K562 (cell line): ENCODE data around the gene SLC66A3. TPM values are rescaled to one million over a fixed set of nuclear protein-coding genes. Genes with fewer than 3 reads are reported as not detected.
A peak's percentile ranks its signal among the peaks of the same experiment; 100 is the strongest.

ENCODE experiments used
- ATF1 ChIP-seq, 2 experiments: fragments of 450-650 bp in 1 of 2; IDR thresholded peaks; 2 replicates each; pipeline ENCODE4 v1.6.1; 2016; ENCODE audit warnings: missing compliant biosample characterization in 1 of 2, missing genetic modification characterization in 1 of 2
- GABPB1 ChIP-seq: sonication (generic); formaldehyde crosslinking; IDR thresholded peaks from 2 replicates; pipeline ENCODE4 v1.8.0; 2022; ENCODE audit warnings: mild to moderate bottlenecking, missing genetic modification reagents
- GTF2A2 ChIP-seq: IDR thresholded peaks from 2 replicates; pipeline ENCODE4 v1.6.1; 2016; ENCODE audit warnings: mild to moderate bottlenecking, missing genetic modification characterization, missing compliant biosample characterization
- GTF2F1 ChIP-seq: IDR thresholded peaks from 2 replicates; pipeline ENCODE4 v1.6.1; 2011; ENCODE audit warnings: low read depth, low read length, improper control_type of control experiment
- HSF4 ChIP-seq: fragments of 250-450 bp; sonication (Bioruptor Pico); IDR thresholded peaks from 2 replicates; pipeline ENCODE4 v2.1.2; 2022; ENCODE audit warnings: mild to moderate bottlenecking, moderate library complexity, borderline replicate concordance
- MCM3 ChIP-seq: fragments of 450-650 bp; IDR thresholded peaks from 2 replicates; pipeline ENCODE4 v1.6.1; 2016
- NONO ChIP-seq, 2 experiments: fragments of 200-400 bp in 1 of 2; fragments of 450-650 bp in 1 of 2; formaldehyde crosslinking in 1 of 2; IDR thresholded peaks; 2 replicates each; pipeline ENCODE4 v1.6.1; 2017; ENCODE audit warnings: low read depth in 2 of 2, mild to moderate bottlenecking in 2 of 2, moderate library complexity in 2 of 2, low read length in 1 of 2
- RBM25 ChIP-seq: fragments of 200-400 bp; formaldehyde crosslinking; IDR thresholded peaks from 2 replicates; pipeline ENCODE4 v1.6.1; 2018; ENCODE audit warnings: low read length, low read depth, moderate library complexity; ENCODE audit not compliant: severe bottlenecking
- TBP ChIP-seq: optimal IDR thresholded peaks from 2 replicates; pipeline ENCODE3; 2011; ENCODE audit warnings: low read depth, low read length, improper control_type of control experiment
- TCF3 ChIP-seq: sonication (generic); formaldehyde crosslinking; IDR thresholded peaks from 2 replicates; pipeline ENCODE4 v1.4.0; 2020; ENCODE audit warnings: mild to moderate bottlenecking, missing genetic modification reagents
- ZBED1 ChIP-seq: IDR thresholded peaks from 2 replicates; pipeline ENCODE4 v1.6.1; 2014
- ZBTB7A ChIP-seq: IDR thresholded peaks from 2 replicates; pipeline ENCODE4 v1.6.1; 2011; ENCODE audit warnings: low read depth, mild to moderate bottlenecking, low read length, moderate library complexity, borderline replicate concordance; ENCODE audit not compliant: control insufficient read depth
- ZNF766 ChIP-seq: fragments of 200-800 bp; sonication (Bioruptor generic); conservative IDR thresholded peaks from 2 replicates; pipeline ENCODE4 v1.6.1; 2016; ENCODE audit warnings: missing genetic modification characterization, missing compliant biosample characterization
- polyA plus RNA-seq, 8 experiments: library from polyadenylated mRNA; depleted of rRNA in 4 of 8; stranded (reverse) in 5 of 8; unstranded in 3 of 8; fragments of >200 nt; fragmentation: Nextera tagmentation in 2 of 8; fragmentation: Illumina TruSeq in 1 of 8; extraction: Ambion mirVana in 2 of 8; extraction: Trizol in 1 of 8; gene quantifications; 2 replicates each; pipeline versions ENCODE4 v1.2.1 to v1.2.3, GENCODE V29; 2011 to 2014; ENCODE audit warnings: inconsistent platforms in 1 of 8, missing spikeins in 1 of 8
- total RNA-seq, 7 experiments: library from RNA; depleted of rRNA in 6 of 7; stranded (reverse); fragments of >200 nt in 6 of 7; fragmentation: Illumina TruSeq in 2 of 7; extraction: Trizol in 2 of 7; gene quantifications; 2 replicates each; pipeline versions ENCODE4 v1.2.1 to v1.2.3, GENCODE V29; 2011 to 2021; ENCODE audit warnings: low replicate concordance in 1 of 7
- TF ChIP-seq, protein P1 (sequence below), 3 experiments: fragments of 200-800 bp in 1 of 3; sonication (Bioruptor generic) in 1 of 3; sonication (generic) in 1 of 3; formaldehyde crosslinking in 1 of 3; IDR thresholded peaks; 2 replicates each; pipeline versions ENCODE4 v1.6.1 to v1.8.0; 2016 to 2022; ENCODE audit warnings: mild to moderate bottlenecking in 2 of 3, missing compliant biosample characterization in 2 of 3, missing genetic modification characterization in 2 of 3, missing genetic modification reagents in 1 of 3
- TF ChIP-seq, protein P2 (sequence below): fragments of 250-450 bp; sonication (Bioruptor Pico); IDR thresholded peaks from 2 replicates; pipeline ENCODE4 v1.5.0; 2020; ENCODE audit warnings: mild to moderate bottlenecking, borderline replicate concordance
- TF ChIP-seq, protein P3 (sequence below): sonication (generic); formaldehyde crosslinking; IDR thresholded peaks from 2 replicates; pipeline ENCODE4 v1.8.0; 2022; ENCODE audit warnings: mild to moderate bottlenecking, low read depth, missing genetic modification reagents
- TF ChIP-seq, protein P4 (sequence below): fragments of 250-450 bp; sonication (Bioruptor Pico); IDR thresholded peaks from 2 replicates; pipeline ENCODE4 v1.5.0; 2021; ENCODE audit warnings: mild to moderate bottlenecking, borderline replicate concordance
- TF ChIP-seq, protein P5 (sequence below): sonication (generic); formaldehyde crosslinking; IDR thresholded peaks from 2 replicates; pipeline ENCODE4 v1.5.0; 2020; ENCODE audit warnings: missing genetic modification reagents

Gene SLC66A3
- total and polyA plus RNA-seq, 9 of the 15 experiments (the other 6 are each of a cell fraction or from before 2014, with no cell fraction given) = 2.8 to 30.0 (median 9.1) TPM

DNA sequence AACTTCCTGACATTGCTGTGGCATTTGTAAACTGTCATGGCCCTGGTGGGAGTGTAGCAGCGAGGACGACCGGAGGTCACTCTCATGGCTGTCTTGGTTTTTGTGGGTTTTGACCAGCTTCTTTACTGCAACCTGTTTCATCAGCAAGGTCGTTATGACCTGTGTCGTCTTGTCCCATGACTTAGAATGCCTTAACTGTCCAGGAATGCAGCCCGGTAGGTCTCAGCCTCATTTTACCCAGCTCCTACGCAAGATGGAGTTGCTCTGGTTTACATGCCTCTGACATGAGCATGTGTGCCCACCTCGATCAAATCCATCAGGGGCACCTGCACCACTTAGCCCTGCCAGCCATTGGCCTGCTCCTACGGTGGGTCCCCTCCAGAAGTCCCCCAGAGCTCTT lies 32.9 kb upstream of the SLC66A3 start (continued):
- TF ChIP-seq, protein P1, sequence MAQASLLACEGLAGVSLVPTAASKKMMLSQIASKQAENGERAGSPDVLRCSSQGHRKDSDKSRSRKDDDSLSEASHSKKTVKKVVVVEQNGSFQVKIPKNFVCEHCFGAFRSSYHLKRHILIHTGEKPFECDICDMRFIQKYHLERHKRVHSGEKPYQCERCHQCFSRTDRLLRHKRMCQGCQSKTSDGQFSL (CRISPR knock-in tag; IDR thresholded peaks at IDR 0.05) = no peak
- TF ChIP-seq, protein P1 (tag; IDR thresholded peaks at IDR 0.05) = peak in 1 of 2 experiments; percentile 66; a peak in 1 of 4 replicates
- TF ChIP-seq, protein P2, sequence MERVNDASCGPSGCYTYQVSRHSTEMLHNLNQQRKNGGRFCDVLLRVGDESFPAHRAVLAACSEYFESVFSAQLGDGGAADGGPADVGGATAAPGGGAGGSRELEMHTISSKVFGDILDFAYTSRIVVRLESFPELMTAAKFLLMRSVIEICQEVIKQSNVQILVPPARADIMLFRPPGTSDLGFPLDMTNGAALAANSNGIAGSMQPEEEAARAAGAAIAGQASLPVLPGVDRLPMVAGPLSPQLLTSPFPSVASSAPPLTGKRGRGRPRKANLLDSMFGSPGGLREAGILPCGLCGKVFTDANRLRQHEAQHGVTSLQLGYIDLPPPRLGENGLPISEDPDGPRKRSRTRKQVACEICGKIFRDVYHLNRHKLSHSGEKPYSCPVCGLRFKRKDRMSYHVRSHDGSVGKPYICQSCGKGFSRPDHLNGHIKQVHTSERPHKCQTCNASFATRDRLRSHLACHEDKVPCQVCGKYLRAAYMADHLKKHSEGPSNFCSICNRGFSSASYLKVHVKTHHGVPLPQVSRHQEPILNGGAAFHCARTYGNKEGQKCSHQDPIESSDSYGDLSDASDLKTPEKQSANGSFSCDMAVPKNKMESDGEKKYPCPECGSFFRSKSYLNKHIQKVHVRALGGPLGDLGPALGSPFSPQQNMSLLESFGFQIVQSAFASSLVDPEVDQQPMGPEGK (CRISPR knock-in tag) = no peak
- no peak for TF ChIP-seq NONO (IDR thresholded peaks at IDR 0.05; ENCODE audit: low read depth in 2 of 2, low read length in 1 of 2)
- no peak for TF ChIP-seq ZBTB7A
- 0 out of 2 replicates have a peak, but pooled peaks have one; percentile 31 for TF ChIP-seq GTF2A2 (tag)
- TF ChIP-seq, protein P3, sequence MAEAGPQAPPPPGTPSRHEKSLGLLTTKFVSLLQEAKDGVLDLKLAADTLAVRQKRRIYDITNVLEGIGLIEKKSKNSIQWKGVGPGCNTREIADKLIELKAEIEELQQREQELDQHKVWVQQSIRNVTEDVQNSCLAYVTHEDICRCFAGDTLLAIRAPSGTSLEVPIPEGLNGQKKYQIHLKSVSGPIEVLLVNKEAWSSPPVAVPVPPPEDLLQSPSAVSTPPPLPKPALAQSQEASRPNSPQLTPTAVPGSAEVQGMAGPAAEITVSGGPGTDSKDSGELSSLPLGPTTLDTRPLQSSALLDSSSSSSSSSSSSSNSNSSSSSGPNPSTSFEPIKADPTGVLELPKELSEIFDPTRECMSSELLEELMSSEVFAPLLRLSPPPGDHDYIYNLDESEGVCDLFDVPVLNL (CRISPR knock-in tag) = no peak
- TF ChIP-seq, protein P4, sequence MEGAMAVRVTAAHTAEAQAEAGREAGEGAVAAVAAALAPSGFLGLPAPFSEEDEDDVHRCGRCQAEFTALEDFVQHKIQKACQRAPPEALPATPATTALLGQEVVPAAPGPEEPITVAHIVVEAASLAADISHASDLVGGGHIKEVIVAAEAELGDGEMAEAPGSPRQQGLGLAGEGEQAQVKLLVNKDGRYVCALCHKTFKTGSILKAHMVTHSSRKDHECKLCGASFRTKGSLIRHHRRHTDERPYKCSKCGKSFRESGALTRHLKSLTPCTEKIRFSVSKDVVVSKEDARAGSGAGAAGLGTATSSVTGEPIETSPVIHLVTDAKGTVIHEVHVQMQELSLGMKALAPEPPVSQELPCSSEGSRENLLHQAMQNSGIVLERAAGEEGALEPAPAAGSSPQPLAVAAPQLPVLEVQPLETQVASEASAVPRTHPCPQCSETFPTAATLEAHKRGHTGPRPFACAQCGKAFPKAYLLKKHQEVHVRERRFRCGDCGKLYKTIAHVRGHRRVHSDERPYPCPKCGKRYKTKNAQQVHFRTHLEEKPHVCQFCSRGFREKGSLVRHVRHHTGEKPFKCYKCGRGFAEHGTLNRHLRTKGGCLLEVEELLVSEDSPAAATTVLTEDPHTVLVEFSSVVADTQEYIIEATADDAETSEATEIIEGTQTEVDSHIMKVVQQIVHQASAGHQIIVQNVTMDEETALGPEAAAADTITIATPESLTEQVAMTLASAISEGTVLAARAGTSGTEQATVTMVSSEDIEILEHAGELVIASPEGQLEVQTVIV (CRISPR knock-in tag) = no peak
- no peak for TF ChIP-seq GTF2F1
- TF ChIP-seq TBP = no peak
- TF ChIP-seq, protein P5, sequence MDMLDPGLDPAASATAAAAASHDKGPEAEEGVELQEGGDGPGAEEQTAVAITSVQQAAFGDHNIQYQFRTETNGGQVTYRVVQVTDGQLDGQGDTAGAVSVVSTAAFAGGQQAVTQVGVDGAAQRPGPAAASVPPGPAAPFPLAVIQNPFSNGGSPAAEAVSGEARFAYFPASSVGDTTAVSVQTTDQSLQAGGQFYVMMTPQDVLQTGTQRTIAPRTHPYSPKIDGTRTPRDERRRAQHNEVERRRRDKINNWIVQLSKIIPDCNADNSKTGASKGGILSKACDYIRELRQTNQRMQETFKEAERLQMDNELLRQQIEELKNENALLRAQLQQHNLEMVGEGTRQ (CRISPR knock-in tag) = no peak
- no peak for TF ChIP-seq ZBED1
- TF ChIP-seq MCM3 = no peak
- peak; percentile 94 for TF ChIP-seq ZNF766 (CRISPR knock-in tag)
- no peak for TF ChIP-seq RBM25
- TF ChIP-seq GABPB1 (CRISPR knock-in tag) = no peak
- no peak for TF ChIP-seq TCF3
- TF ChIP-seq HSF4 (CRISPR knock-in tag) = no peak; the same call in 1 of the 2 replicates
- TF ChIP-seq ATF1 (CRISPR knock-in tag; IDR thresholded peaks at IDR 0.05) = no peak
- TF ChIP-seq ATF1 (tag; IDR thresholded peaks at IDR 0.05) = no peak
